Hepatocyte (in vitro differentiated cells): ENCODE measurements around the gene PI4K2A. TPM values are rescaled to one million over a fixed set of nuclear protein-coding genes. Genes with fewer than 3 reads are reported as not detected.

Experiments
- DNase-seq: peaks from one replicate; pipeline ENCODE4 v3.0.0-alpha.2; 2016; ENCODE audit warnings: low spot score
- H2AFZ ChIP-seq: fragments of 200-600 bp; sonication (generic); 2 replicates; pipeline ENCODE4 v1.6.0; 2016; ENCODE audit warnings: antibody characterized with exemption, mild to moderate bottlenecking
- H3K27ac ChIP-seq: fragments of 200-600 bp; sonication (generic); 2 replicates; pipeline ENCODE4 v1.5.1; 2016; ENCODE audit warnings: mild to moderate bottlenecking
- H3K27me3 ChIP-seq: fragments of 200-600 bp; sonication (generic); 2 replicates; pipeline ENCODE4 v1.6.1; 2016
- H3K36me3 ChIP-seq: fragments of 200-600 bp; sonication (generic); replicated peaks from 2 replicates; pipeline ENCODE4 v1.5.1; 2016; ENCODE audit warnings: low read depth; ENCODE audit not compliant: insufficient read depth
- H3K4me1 ChIP-seq: fragments of 200-600 bp; sonication (generic); 2 replicates; pipeline ENCODE4 v1.5.1; 2016; ENCODE audit warnings: mild to moderate bottlenecking, moderate library complexity; ENCODE audit not compliant: insufficient read depth
- H3K4me2 ChIP-seq: fragments of 200-600 bp; sonication (generic); 2 replicates; pipeline ENCODE4 v1.6.0; 2016
- H3K4me3 ChIP-seq: fragments of 200-600 bp; sonication (generic); 2 replicates; pipeline ENCODE4 v1.5.1; 2016; ENCODE audit warnings: mild to moderate bottlenecking
- H3K79me2 ChIP-seq: fragments of 200-600 bp; sonication (generic); 2 replicates; pipeline ENCODE4 v1.6.0; 2017; ENCODE audit warnings: mild to moderate bottlenecking
- H3K9me2 ChIP-seq: fragments of 200-600 bp; sonication (generic); replicated peaks from 2 replicates; pipeline ENCODE4 v1.6.0; 2017; ENCODE audit warnings: mild to moderate bottlenecking; ENCODE audit not compliant: insufficient read depth
- H3K9me3 ChIP-seq: fragments of 200-600 bp; sonication (generic); 2 replicates; pipeline ENCODE4 v1.5.1; 2016; ENCODE audit warnings: low read depth, mild to moderate bottlenecking
- H4K20me1 ChIP-seq: fragments of 200-600 bp; sonication (generic); 2 replicates; pipeline ENCODE4 v1.6.0; 2016; ENCODE audit warnings: mild to moderate bottlenecking; ENCODE audit not compliant: insufficient read depth, poor library complexity, severe bottlenecking
- EZH2 ChIP-seq: fragments of 200-600 bp; sonication (generic); IDR thresholded peaks from 2 replicates; pipeline ENCODE4 v1.6.1; 2016; ENCODE audit warnings: antibody characterized with exemption, mild to moderate bottlenecking, borderline replicate concordance
- EZH2phosphoT487 ChIP-seq: fragments of 200-600 bp; sonication (generic); IDR thresholded peaks from one replicate; pipeline ENCODE4 v1.6.1; 2018; ENCODE audit warnings: antibody characterized with exemption, mild to moderate bottlenecking, low read depth, moderate library complexity; ENCODE audit not compliant: unreplicated experiment, severe bottlenecking
- WGBS: methylation state at CpG from one replicate; pipeline ENCODE4 v1.1.6; 2016; ENCODE audit warnings: low lambda C conversion rate; ENCODE audit errors: missing lambda C conversion rate; 5-methylcytosine and 5-hydroxymethylcytosine counted together
- polyA plus RNA-seq: library from polyadenylated mRNA; unstranded; fragments of >200 nt; fragmentation: Nextera tagmentation; extraction: Ambion mirVana; gene quantifications from 2 replicates; pipeline ENCODE4 v1.2.1, GENCODE V29; 2016
- total RNA-seq: library from RNA; depleted of rRNA; stranded (reverse); fragments of >200 nt; gene quantifications from 2 replicates; pipeline ENCODE4 v1.2.3, GENCODE V29; 2014
- TF ChIP-seq, protein P1 (sequence below): fragments of 200-600 bp; sonication (generic); IDR thresholded peaks from 2 replicates; pipeline ENCODE4 v1.5.1; 2016; ENCODE audit warnings: antibody characterized with exemption, mild to moderate bottlenecking; ENCODE audit not compliant: poor library complexity

Gene PI4K2A
- total and polyA plus RNA-seq, 2 experiments from 2014 or later: 22.4 to 25.9 TPM

DNA sequence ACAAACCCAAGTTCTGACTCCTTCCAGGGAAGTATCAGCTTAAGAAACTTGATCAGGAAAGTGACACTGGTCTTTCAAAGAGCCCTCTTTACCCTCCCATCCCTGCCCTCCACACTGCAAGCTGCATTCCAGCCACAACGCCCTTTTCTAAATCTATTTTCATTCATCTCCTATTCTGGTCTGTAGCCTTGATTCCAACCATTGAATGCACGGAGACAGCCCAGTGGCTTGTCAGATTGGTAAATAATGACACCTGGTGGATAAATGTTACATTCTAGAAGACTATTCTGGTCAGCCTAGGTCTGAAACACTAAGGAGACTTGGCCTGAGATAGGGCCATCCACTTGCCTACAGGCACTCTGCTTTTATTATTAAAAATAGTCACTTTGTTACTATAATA is 28.1 kb upstream of the PI4K2A start:
- no peaks in the 10 kb centered on the region for H3K79me2 ChIP-seq
- no peaks in the 10 kb centered on the region for H3K4me1 ChIP-seq
- WGBS: 56% methylated on average over 2 of the region's 2 CpGs
- no peak overlapping the region for H2AFZ ChIP-seq
- no peaks in the 10 kb centered on the region for H3K9me3 ChIP-seq
- H3K36me3 ChIP-seq: no peaks in the 10 kb centered on the region
- peak; percentile 56 for DNase-seq
- H3K9me2 ChIP-seq: no peaks in the 10 kb centered on the region
- H4K20me1 ChIP-seq: no peaks in the 10 kb centered on the region
- TF ChIP-seq, protein P1, sequence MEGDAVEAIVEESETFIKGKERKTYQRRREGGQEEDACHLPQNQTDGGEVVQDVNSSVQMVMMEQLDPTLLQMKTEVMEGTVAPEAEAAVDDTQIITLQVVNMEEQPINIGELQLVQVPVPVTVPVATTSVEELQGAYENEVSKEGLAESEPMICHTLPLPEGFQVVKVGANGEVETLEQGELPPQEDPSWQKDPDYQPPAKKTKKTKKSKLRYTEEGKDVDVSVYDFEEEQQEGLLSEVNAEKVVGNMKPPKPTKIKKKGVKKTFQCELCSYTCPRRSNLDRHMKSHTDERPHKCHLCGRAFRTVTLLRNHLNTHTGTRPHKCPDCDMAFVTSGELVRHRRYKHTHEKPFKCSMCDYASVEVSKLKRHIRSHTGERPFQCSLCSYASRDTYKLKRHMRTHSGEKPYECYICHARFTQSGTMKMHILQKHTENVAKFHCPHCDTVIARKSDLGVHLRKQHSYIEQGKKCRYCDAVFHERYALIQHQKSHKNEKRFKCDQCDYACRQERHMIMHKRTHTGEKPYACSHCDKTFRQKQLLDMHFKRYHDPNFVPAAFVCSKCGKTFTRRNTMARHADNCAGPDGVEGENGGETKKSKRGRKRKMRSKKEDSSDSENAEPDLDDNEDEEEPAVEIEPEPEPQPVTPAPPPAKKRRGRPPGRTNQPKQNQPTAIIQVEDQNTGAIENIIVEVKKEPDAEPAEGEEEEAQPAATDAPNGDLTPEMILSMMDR: peak; percentile 56
- no peak for TF ChIP-seq EZH2phosphoT487
- TF ChIP-seq EZH2: no peak
- H3K27ac ChIP-seq: no peak overlapping the region
- H3K4me2 ChIP-seq: no peak overlapping the region
- no peaks in the 10 kb centered on the region for H3K27me3 ChIP-seq
- H3K4me3 ChIP-seq: no peak overlapping the region

DNA sequence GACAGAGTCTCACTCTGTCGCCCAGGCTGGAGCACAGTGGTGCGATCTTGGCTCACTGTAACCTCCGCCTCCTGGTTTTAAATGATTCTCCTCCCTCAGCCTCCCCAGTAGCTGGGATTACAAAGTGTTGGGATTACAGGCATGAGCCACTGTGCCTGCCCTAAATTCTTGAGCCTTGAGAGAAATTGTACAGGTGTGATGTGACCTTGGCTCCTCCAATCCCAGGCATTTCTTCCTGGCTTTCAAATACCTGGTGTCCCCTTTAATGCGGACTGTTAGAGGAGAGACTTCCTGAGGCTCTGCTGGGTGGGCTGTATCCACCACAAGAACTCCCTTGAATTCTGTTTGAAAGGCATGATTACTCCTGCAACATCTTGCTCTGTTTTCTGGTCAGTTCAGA is 22.2 kb upstream of the PI4K2A start:
- WGBS: 99% methylated on average over 4 of the region's 4 CpGs
- Histone ChIP-seq H3K4me1 (no peaks in the 10 kb centered on the region), H4K20me1 (no peaks in the 10 kb centered on the region), H3K27me3 (no peaks in the 10 kb centered on the region), H2AFZ (no peak overlapping the region), H3K9me2 (no peaks in the 10 kb centered on the region), H3K9me3 (no peaks in the 10 kb centered on the region), H3K4me3 (no peak overlapping the region), H3K79me2 (no peaks in the 10 kb centered on the region), H3K4me2 (no peak overlapping the region), H3K27ac (no peak overlapping the region), H3K36me3 (no peaks in the 10 kb centered on the region)
- TF ChIP-seq EZH2: no peak
- no peak for TF ChIP-seq EZH2phosphoT487
- TF ChIP-seq, protein P1: no peak
- no peak for DNase-seq

DNA sequence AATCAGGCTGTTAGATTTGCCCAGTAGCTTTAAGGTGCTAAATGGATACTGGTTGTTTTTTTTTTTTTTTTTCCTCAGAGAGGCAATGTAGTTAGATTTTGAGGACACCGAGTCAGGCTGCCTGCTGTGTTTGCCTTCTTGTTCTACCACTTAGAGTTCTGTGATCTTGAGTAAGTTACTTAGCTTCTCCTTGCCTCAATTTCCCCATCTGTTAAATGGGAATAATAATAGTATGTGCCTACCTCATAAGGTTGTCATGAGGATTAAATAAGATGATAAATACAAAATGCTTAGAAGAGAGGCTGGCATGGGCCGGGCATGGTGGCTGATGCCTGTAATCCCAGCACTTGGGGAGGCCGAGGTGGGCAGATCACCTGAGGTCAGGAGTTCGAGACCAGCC is 21.7 kb upstream of the PI4K2A start:
- Histone ChIP-seq H3K4me3 (no peak overlapping the region), H3K9me2 (no peaks in the 10 kb centered on the region), H3K27me3 (no peaks in the 10 kb centered on the region), H3K27ac (no peak overlapping the region), H2AFZ (no peak overlapping the region), H3K36me3 (no peaks in the 10 kb centered on the region), H3K79me2 (no peaks in the 10 kb centered on the region), H4K20me1 (no peaks in the 10 kb centered on the region), H3K4me1 (no peaks in the 10 kb centered on the region), H3K4me2 (no peak overlapping the region), H3K9me3 (no peaks in the 10 kb centered on the region)
- WGBS: 96% methylated on average over 4 of the region's 4 CpGs
- no peak for DNase-seq
- no peak for TF ChIP-seq EZH2phosphoT487
- TF ChIP-seq, protein P1: no peak
- TF ChIP-seq EZH2: no peak

DNA sequence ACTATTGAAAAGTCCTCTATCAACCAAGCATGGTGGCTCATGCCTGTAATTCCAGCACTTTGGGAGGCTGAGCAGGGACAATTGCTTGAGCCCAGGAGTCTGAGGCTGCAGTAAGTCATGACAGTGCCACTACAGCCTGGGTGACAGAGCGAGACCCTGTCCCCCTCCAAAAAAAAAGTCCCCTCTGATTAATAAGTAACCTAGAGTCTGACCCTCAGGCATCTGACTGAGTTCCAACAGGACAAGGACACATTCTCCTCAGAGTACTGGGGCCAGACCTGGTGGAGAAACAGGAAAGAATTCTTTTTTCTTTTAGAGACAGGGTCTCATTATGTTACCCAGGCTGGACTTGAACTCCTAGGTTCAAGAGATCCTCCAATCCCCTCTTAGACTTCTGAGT is 17.2 kb upstream of the PI4K2A start:
- H3K9me3 ChIP-seq: no peaks in the 10 kb centered on the region
- no peak overlapping the region for H2AFZ ChIP-seq
- TF ChIP-seq, protein P1: no peak
- TF ChIP-seq EZH2phosphoT487 (no peak), EZH2 (no peak)
- 86% methylated on average over 1 of the region's 1 CpG for WGBS
- no peaks in the 10 kb centered on the region for H3K79me2 ChIP-seq
- no peak overlapping the region for H3K4me3 ChIP-seq
- no peak overlapping the region for H3K4me2 ChIP-seq
- no peak for DNase-seq
- no peaks in the 10 kb centered on the region for H3K36me3 ChIP-seq
- no peaks in the 10 kb centered on the region for H3K4me1 ChIP-seq
- H3K27ac ChIP-seq: no peak overlapping the region
- H3K9me2 ChIP-seq: no peaks in the 10 kb centered on the region
- no peaks in the 10 kb centered on the region for H3K27me3 ChIP-seq
- H4K20me1 ChIP-seq: no peaks in the 10 kb centered on the region
